Stimulated activated CD4-positive, alpha-beta T cell treated with anti-CD3 and anti-CD28 coated beads, Interleukin-2, amount 100 ng/mL, for 24 hours (primary cell): Measurements from ENCODE around the gene PIK3IP1.
A peak's percentile ranks its signal among the peaks of the same experiment; 100 is the strongest.
"Not testable (repeated sequence)": the region's sequence is repeated elsewhere in the genome, so short reads cannot be mapped to it uniquely, and the experiment has no call there.

Experiments
- DNase-seq, 2 donors: peaks; one replicate each; pipeline ENCODE4 v3.0.0-alpha.2; 2020

The PIK3IP1 gene

GRCh38 chr22:31248965-31249958 is 43.0 kb downstream of the PIK3IP1 start:
- no peak for DNase-seq

- DNase-seq, result peak; percentile 65
Observed at GRCh38 chr22:31248138-31248745, 44.0 kb downstream of the PIK3IP1 start.

GRCh38 chr22:31247726-31248125 is 44.6 kb downstream of the PIK3IP1 start:
- no peak for DNase-seq

- DNase-seq, result no peak
Observed at GRCh38 chr22:31246687-31247086, 45.6 kb downstream of the PIK3IP1 start.

GRCh38 chr22:31245998-31246397 is 46.3 kb downstream of the PIK3IP1 start:
- DNase-seq, result not testable (repeated sequence)

- no peak for DNase-seq
Observed at GRCh38 chr22:31244943-31245451, 47.3 kb downstream of the PIK3IP1 start.

GRCh38 chr22:31244046-31244942 is 48.0 kb downstream of the PIK3IP1 start:
- no peak for DNase-seq

GRCh38 chr22:31243339-31244045 is 48.8 kb downstream of the PIK3IP1 start:
- DNase-seq, result no peak

- DNase-seq, result no peak
Observed at GRCh38 chr22:31241936-31242335, 50.4 kb downstream of the PIK3IP1 start.

- DNase-seq, result no peak
Observed at GRCh38 chr22:31241200-31241599, 51.1 kb downstream of the PIK3IP1 start.

- no peak for DNase-seq
Observed at GRCh38 chr22:31239771-31240370, 52.4 kb downstream of the PIK3IP1 start.

- DNase-seq, result no peak
Observed at GRCh38 chr22:31238057-31238456, 54.2 kb downstream of the PIK3IP1 start.

GRCh38 chr22:31236044-31236443 is 56.2 kb downstream of the PIK3IP1 start:
- not testable (repeated sequence) for DNase-seq

GRCh38 chr22:31235081-31235480 is 57.2 kb downstream of the PIK3IP1 start:
- DNase-seq, result no peak

GRCh38 chr22:31233001-31233400 is 59.3 kb downstream of the PIK3IP1 start:
- DNase-seq, result no peak
